Thyroid gland (tissue), 4 donors: ENCODE measurements around the gene POFUT1. TPM values are rescaled to one million over a fixed set of nuclear protein-coding genes. Genes with fewer than 3 reads are reported as not detected.
A peak's percentile ranks its signal among the peaks of the same experiment; 100 is the strongest.

Experiments used
- DNase-seq, 2 donors: peaks; one replicate each; pipeline ENCODE4 v3.0.0-alpha.2; 2019
- H3K27ac ChIP-seq, 3 donors: fragments of 200-600 bp; sonication (generic); 1 replicate in 2 of 3; 2 replicates in 1 of 3; pipeline ENCODE4 v1.5.1; 2016 to 2019; ENCODE audit warnings: mild to moderate bottlenecking in 1 of 3, moderate library complexity in 1 of 3
- H3K27me3 ChIP-seq: fragments of 200-600 bp; sonication (generic); one replicate; pipeline ENCODE4 v1.5.1; 2019
- H3K36me3 ChIP-seq, 2 donors: fragments of 200-600 bp; sonication (generic); one replicate each; pipeline ENCODE4 v1.5.1; 2016 to 2019
- H3K4me1 ChIP-seq, 2 donors: fragments of 200-600 bp; sonication (generic); one replicate each; pipeline ENCODE4 v1.5.1; 2017 to 2019
- H3K4me3 ChIP-seq, 3 donors: fragments of 200-600 bp; sonication (generic); replicated peaks in 1 of 3; 1 replicate in 2 of 3; 2 replicates in 1 of 3; pipeline ENCODE4 v1.5.1; 2016; ENCODE audit warnings: mild to moderate bottlenecking in 1 of 3
- H3K9me3 ChIP-seq: fragments of 200-600 bp; sonication (generic); one replicate; pipeline ENCODE4 v1.5.1; 2017
- POLR2A ChIP-seq, 2 donors: fragments of 450-650 bp; IDR thresholded peaks; one replicate each; pipeline ENCODE4 v1.6.1; 2017; ENCODE audit warnings: antibody characterized with exemption in 2 of 2, mild to moderate bottlenecking in 2 of 2, moderate library complexity in 1 of 2
- WGBS, 2 donors: methylation state at CpG; one replicate each; pipeline ENCODE4 v1.1.5; 2017; 5-methylcytosine and 5-hydroxymethylcytosine counted together
- intact Hi-C: fragments of 100-400 bp; cut with DNase I; formaldehyde crosslinking; loops from one replicate; pipeline ENCODE4 v1.15.1; 2023
- total RNA-seq, 4 donors: library from RNA; depleted of rRNA; stranded (reverse); fragments of >200 nt; gene quantifications; one replicate each; pipeline ENCODE4 v1.2.3, GENCODE V29; 2016
- TF ChIP-seq, protein P1 (sequence below), 6 experiments: fragments of 200-600 bp in 3 of 6; fragments of 450-650 bp in 3 of 6; sonication (generic) in 3 of 6; IDR thresholded peaks; one replicate each; pipeline ENCODE4 v1.5.1; 2016 to 2019; ENCODE audit warnings: antibody characterized with exemption in 6 of 6, mild to moderate bottlenecking in 2 of 6, inconsistent platforms in 1 of 6, moderate library complexity in 1 of 6

Gene POFUT1
- total RNA-seq, 4 donors from 2014 or later: 35.1 to 40.5 (median 38.5) TPM

- Histone ChIP-seq H3K27ac (no peak overlapping the region), H3K4me3 (no peak overlapping the region)
- 95 to 97% methylated on average over 17 of the region's 17 CpGs for WGBS, 2 donors
Observed at GRCh38 chr20:32188376-32189122, 19.1 kb upstream of the POFUT1 start.

GRCh38 chr20:32189123-32189410 is 18.6 kb upstream of the POFUT1 start:
- Histone ChIP-seq H3K4me1 (peaks cover 22 to 38% of the 10 kb centered on the region in 2 donors), H3K4me3 (no peak overlapping the region), H3K27ac (no peak overlapping the region), H3K36me3 (no peaks in the 10 kb centered on the region), H3K9me3 (no peaks in the 10 kb centered on the region), H3K27me3 (no peaks in the 10 kb centered on the region)
- intact Hi-C loops: no loop called here
- 94 to 100% methylated on average over 2 to 6 of the region's 9 CpGs for WGBS, 2 donors
- no peak for DNase-seq
- TF ChIP-seq, protein P1, sequence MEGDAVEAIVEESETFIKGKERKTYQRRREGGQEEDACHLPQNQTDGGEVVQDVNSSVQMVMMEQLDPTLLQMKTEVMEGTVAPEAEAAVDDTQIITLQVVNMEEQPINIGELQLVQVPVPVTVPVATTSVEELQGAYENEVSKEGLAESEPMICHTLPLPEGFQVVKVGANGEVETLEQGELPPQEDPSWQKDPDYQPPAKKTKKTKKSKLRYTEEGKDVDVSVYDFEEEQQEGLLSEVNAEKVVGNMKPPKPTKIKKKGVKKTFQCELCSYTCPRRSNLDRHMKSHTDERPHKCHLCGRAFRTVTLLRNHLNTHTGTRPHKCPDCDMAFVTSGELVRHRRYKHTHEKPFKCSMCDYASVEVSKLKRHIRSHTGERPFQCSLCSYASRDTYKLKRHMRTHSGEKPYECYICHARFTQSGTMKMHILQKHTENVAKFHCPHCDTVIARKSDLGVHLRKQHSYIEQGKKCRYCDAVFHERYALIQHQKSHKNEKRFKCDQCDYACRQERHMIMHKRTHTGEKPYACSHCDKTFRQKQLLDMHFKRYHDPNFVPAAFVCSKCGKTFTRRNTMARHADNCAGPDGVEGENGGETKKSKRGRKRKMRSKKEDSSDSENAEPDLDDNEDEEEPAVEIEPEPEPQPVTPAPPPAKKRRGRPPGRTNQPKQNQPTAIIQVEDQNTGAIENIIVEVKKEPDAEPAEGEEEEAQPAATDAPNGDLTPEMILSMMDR (IDR thresholded peaks at IDR 0.05): no peak
- no peak for TF ChIP-seq POLR2A (IDR thresholded peaks at IDR 0.05)

More at GRCh38 chr20:32188376-32189122, 19.1 kb upstream of the POFUT1 start:
- Histone ChIP-seq H3K4me1 (peaks cover 22 to 38% of the 10 kb centered on the region in 2 donors), H3K9me3 (no peaks in the 10 kb centered on the region), H3K36me3 (no peaks in the 10 kb centered on the region), H3K27me3 (no peaks in the 10 kb centered on the region)
- no peak for DNase-seq
- intact Hi-C loops: no loop called here
- no peak for TF ChIP-seq POLR2A (IDR thresholded peaks at IDR 0.05)
- TF ChIP-seq, protein P1 (IDR thresholded peaks at IDR 0.05): no peak

DNA sequence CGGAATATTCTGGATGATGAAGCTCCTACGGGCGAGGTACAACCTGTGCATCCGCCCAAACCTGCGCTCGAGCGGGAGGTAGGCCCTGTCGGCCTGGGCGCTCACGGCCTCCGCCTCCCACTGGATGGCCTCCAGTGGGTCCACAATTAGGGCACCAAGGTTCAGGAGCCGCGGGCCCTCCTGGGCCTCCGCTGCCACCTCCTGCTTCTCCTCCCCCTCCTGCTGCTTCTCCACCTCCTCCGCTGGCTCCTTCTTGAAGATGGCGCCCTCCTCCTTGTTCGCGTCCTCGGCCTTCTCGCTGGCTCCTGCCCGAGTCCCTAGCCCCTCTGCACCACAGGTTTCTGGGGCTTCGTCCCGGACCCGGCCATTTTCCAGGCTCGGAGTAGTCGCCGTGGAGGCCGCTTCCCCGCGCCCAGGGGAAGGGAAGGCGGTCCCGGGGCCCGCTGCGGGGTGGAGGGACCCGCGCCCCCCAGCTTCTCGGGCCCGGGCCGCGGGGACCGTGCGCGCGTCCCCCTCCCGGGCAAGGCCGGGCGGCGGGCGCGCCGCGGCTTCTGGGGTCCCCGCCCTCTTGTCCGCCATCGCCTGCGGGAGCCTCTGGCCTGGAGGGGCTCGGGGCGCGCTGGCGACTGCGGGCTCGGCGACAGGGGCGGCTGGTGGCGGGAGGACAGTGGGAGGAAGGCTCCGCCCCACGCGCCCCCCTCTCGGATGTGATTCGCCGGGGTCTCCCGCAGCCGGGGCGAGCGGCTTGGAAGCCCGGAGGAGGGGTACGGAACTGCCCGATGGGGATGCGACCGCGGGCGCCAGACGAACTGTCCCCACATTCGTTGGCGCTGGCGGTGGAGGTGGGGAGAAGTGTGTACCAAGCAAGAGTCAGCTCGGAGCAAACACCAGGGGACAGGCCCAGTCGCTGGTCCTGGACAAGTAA is 17.7 kb upstream of the POFUT1 start:
- H3K9me3 ChIP-seq: no peaks in the 10 kb centered on the region
- no peaks in the 10 kb centered on the region for H3K27me3 ChIP-seq
- peak in 1 of 2 donors; percentile 20 for TF ChIP-seq POLR2A (IDR thresholded peaks at IDR 0.05)
- TF ChIP-seq, protein P1 (IDR thresholded peaks at IDR 0.05): no peak
- peak overlapping the region; percentile 38 to 73 (median 50) for H3K4me3 ChIP-seq
- H3K4me1 ChIP-seq: peaks cover 22 to 38% of the 10 kb centered on the region in 2 donors
- H3K27ac ChIP-seq: peak overlapping the region; percentile 55 to 80 (median 79)
- 3 to 13% methylated on average over 33 to 38 of the region's 88 CpGs for WGBS, 2 donors
- H3K36me3 ChIP-seq: no peaks in the 10 kb centered on the region
- intact Hi-C loops: no loop called here
- DNase-seq: peak; percentile 58 to 59

DNA sequence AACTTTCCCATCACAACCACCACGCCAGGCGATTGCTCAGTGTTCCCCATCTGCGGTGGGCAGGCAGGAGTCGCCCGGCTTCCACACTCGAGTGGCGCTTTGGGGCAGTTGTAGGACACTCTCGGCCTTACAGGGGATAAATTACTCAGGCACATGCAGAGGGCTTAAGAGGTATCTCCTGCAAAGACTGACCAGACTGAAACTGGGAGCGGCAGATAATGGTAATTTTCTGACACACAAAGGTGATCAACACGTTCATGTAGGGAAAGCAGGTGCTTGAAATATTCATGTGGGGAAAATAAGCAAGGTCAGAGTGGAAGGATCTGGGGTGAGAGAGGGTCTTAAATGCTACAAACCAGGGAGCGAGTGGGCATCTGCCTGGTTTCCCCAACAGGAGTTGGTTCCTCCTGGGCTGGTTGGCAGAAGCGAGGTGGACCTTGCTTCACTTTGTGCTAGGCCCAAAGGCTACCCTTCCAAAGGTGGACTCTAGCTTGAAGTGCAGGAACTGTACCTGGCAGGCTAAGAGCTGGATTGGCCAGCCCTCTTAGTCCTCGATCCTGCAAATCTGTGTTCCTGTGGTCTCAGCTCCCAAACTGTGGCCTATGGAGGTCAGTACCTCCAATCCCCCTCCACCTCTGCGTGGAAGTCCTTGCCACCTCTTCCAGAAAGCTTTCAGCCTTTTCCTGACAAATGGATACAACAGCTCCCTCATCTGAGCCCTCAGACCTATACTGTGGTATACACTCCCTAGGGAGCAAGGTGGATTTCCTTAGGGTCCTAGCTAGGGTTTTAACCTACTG is 16.9 kb upstream of the POFUT1 start:
- Histone ChIP-seq H3K36me3 (peaks cover 6 to 7% of the 10 kb centered on the region in 2 donors), H3K4me1 (peaks cover 22 to 38% of the 10 kb centered on the region in 2 donors), H3K4me3 (peak overlapping the region in 1 of 3 donors; percentile 73), H3K9me3 (no peaks in the 10 kb centered on the region), H3K27ac (peak overlapping the region in 2 of 3 donors; percentile 79 to 80), H3K27me3 (no peaks in the 10 kb centered on the region)
- TF ChIP-seq POLR2A (IDR thresholded peaks at IDR 0.05): no peak
- TF ChIP-seq, protein P1 (IDR thresholded peaks at IDR 0.05): no peak
- no peak for DNase-seq
- 41 to 55% methylated on average over 14 of the region's 14 CpGs for WGBS, 2 donors
- intact Hi-C loops: no loop called here
